Measurements from ENCODE around the gene KIFC1.

- TF ChIP-seq POLR2A (IDR thresholded peaks at IDR 0.05; ENCODE audit: low read depth, low read length), result no peak
- no peak for TF ChIP-seq POLR2AphosphoS5 (IDR thresholded peaks at IDR 0.05; ENCODE audit: low read depth, low read length)
These were observed 11.2 kb upstream of the KIFC1 start for GRCh38 chr6:33380272-33380981.
